CD14-positive monocyte (primary cell): Measurements from ENCODE around the gene POMT1. TPM values are rescaled to one million over a fixed set of nuclear protein-coding genes. Genes with fewer than 3 reads are reported as not detected.

Source experiments
- DNase-seq, 3 donors: peaks; one replicate each; pipeline ENCODE4 v3.0.0-alpha.2; 2011 to 2022
- H2AFZ ChIP-seq: 2 replicates; pipeline ENCODE4 v1.6.0; 2012; ENCODE audit warnings: mild to moderate bottlenecking, low read depth, low read length, inconsistent platforms; ENCODE audit not compliant: insufficient read depth, poor library complexity, severe bottlenecking
- H3K27ac ChIP-seq, 2 donors: 1 replicate in 1 of 2; 2 replicates in 1 of 2; pipeline ENCODE4 v1.5.1; 2012 to 2013; ENCODE audit warnings: low read length in 2 of 2, control low read depth in 1 of 2, inconsistent platforms in 1 of 2, low read depth in 1 of 2, mild to moderate bottlenecking in 1 of 2
- H3K27me3 ChIP-seq, 2 donors: one replicate each; pipeline versions ENCODE4 v1.6.0 to v1.6.1; 2011 to 2013; ENCODE audit warnings: low read length in 2 of 2; ENCODE audit not compliant: control insufficient read depth in 2 of 2, insufficient read depth in 2 of 2
- H3K36me3 ChIP-seq, 2 donors: replicated peaks in 1 of 2; 1 replicate in 1 of 2; 2 replicates in 1 of 2; pipeline versions ENCODE4 v1.5.1 to v1.6.1; 2012 to 2013; ENCODE audit warnings: low read length in 2 of 2, control low read depth in 1 of 2, inconsistent platforms in 1 of 2, mild to moderate bottlenecking in 1 of 2; ENCODE audit not compliant: insufficient read depth in 2 of 2, control insufficient read depth in 1 of 2
- H3K4me1 ChIP-seq, 2 donors: 1 replicate in 1 of 2; 2 replicates in 1 of 2; pipeline versions ENCODE4 v1.5.1 to v1.6.1; 2012 to 2013; ENCODE audit warnings: low read length in 2 of 2, control low read depth in 1 of 2, inconsistent platforms in 1 of 2, mild to moderate bottlenecking in 1 of 2, moderate library complexity in 1 of 2; ENCODE audit not compliant: insufficient read depth in 2 of 2, control insufficient read depth in 1 of 2
- H3K4me2 ChIP-seq: replicated peaks from 2 replicates; pipeline ENCODE3; 2012; ENCODE audit warnings: low read length, moderate library complexity, mild to moderate bottlenecking; ENCODE audit not compliant: poor library complexity, severe bottlenecking; ENCODE audit errors: extremely low read depth
- H3K4me3 ChIP-seq, 3 experiments: fragments of 200-600 bp in 1 of 3; sonication (generic) in 1 of 3; replicated peaks in 1 of 3; 1 replicate in 2 of 3; 2 replicates in 1 of 3; pipeline ENCODE4 v1.5.1; 2011 to 2013; ENCODE audit warnings: low read length in 3 of 3, mild to moderate bottlenecking in 3 of 3, control low read depth in 2 of 3, low read depth in 2 of 3, inconsistent platforms in 1 of 3, moderate library complexity in 1 of 3
- H3K79me2 ChIP-seq: 2 replicates; pipeline ENCODE4 v1.6.0; 2012; ENCODE audit warnings: mild to moderate bottlenecking, control low read depth, inconsistent platforms, low read length, moderate library complexity; ENCODE audit not compliant: insufficient read depth
- H3K9ac ChIP-seq: 2 replicates; pipeline ENCODE4 v1.6.0; 2017; ENCODE audit warnings: low read length, mild to moderate bottlenecking; ENCODE audit not compliant: insufficient read depth, poor library complexity, severe bottlenecking
- H3K9me3 ChIP-seq, 2 donors: replicated peaks in 1 of 2; 1 replicate in 1 of 2; 2 replicates in 1 of 2; pipeline versions ENCODE4 v1.5.1 to v1.6.1; 2012 to 2013; ENCODE audit warnings: low read length in 2 of 2, control low read depth in 1 of 2; ENCODE audit not compliant: control insufficient read depth in 1 of 2, insufficient read depth in 1 of 2
- H4K20me1 ChIP-seq: 2 replicates; pipeline ENCODE4 v1.6.0; 2012; ENCODE audit warnings: mild to moderate bottlenecking, low read length, control low read depth, moderate library complexity; ENCODE audit not compliant: insufficient read depth
- H3K27ac Mint-ChIP-seq, 7 donors: one replicate each; pipeline ENCODE4 v1.8.0; 2020; ENCODE audit warnings: mild to moderate bottlenecking in 7 of 7, mixed read lengths in 7 of 7, moderate library complexity in 6 of 7, inconsistent platforms in 2 of 7
- H3K27me3 Mint-ChIP-seq, 3 donors: one replicate each; pipeline ENCODE4 v1.8.0; 2021 to 2022; ENCODE audit warnings: low read depth in 3 of 3, mild to moderate bottlenecking in 3 of 3, mixed read lengths in 3 of 3, moderate library complexity in 3 of 3, inconsistent platforms in 1 of 3
- H3K36me3 Mint-ChIP-seq, 2 donors: one replicate each; pipeline ENCODE4 v1.8.0; 2020; ENCODE audit warnings: mixed read lengths in 2 of 2, inconsistent platforms in 1 of 2, mild to moderate bottlenecking in 1 of 2
- H3K4me1 Mint-ChIP-seq: one replicate; pipeline ENCODE4 v1.8.0; 2020; ENCODE audit warnings: mild to moderate bottlenecking, mixed read lengths
- H3K4me3 Mint-ChIP-seq, 2 donors: one replicate each; pipeline ENCODE4 v1.8.0; 2020; ENCODE audit warnings: mild to moderate bottlenecking in 2 of 2, mixed read lengths in 2 of 2, moderate library complexity in 1 of 2
- H3K9me3 Mint-ChIP-seq, 7 donors: one replicate each; pipeline ENCODE4 v1.8.0; 2020 to 2022; ENCODE audit warnings: mixed read lengths in 7 of 7, mild to moderate bottlenecking in 6 of 7, moderate library complexity in 6 of 7, inconsistent platforms in 2 of 7
- WGBS: methylation state at CpG from one replicate; pipeline ENCODE4 v1.1.5; 2013; ENCODE audit warnings: missing lambda C conversion rate; ENCODE audit not compliant: insufficient coverage; 5-methylcytosine and 5-hydroxymethylcytosine counted together
- intact Hi-C, 2 donors: fragments of 100-400 bp; cut with micrococcal nuclease; formaldehyde crosslinking; loops; one replicate each; pipeline versions ENCODE4 v1.15.0 to v1.15.1; 2023
- polyA plus RNA-seq, 3 donors: library from polyadenylated mRNA; depleted of rRNA in 1 of 3; unstranded in 2 of 3; stranded (reverse) in 1 of 3; fragments of 300-500 nt in 2 of 3; fragments of >200 nt in 1 of 3; fragmentation: Illumina TruSeq in 2 of 3; gene quantifications; 1 replicate in 2 of 3; 2 replicates in 1 of 3; pipeline ENCODE4 v1.2.3, GENCODE V29; 2012 to 2021
- TF ChIP-seq, protein P1 (sequence below): fragments of 200-600 bp; IDR thresholded peaks from one replicate; pipeline ENCODE4 v1.8.0; 2022; ENCODE audit warnings: antibody characterized with exemption, mild to moderate bottlenecking

Gene POMT1
- polyA plus RNA-seq, 3 donors, result 5.9 to 22.3 (median 7.5) TPM

DNA sequence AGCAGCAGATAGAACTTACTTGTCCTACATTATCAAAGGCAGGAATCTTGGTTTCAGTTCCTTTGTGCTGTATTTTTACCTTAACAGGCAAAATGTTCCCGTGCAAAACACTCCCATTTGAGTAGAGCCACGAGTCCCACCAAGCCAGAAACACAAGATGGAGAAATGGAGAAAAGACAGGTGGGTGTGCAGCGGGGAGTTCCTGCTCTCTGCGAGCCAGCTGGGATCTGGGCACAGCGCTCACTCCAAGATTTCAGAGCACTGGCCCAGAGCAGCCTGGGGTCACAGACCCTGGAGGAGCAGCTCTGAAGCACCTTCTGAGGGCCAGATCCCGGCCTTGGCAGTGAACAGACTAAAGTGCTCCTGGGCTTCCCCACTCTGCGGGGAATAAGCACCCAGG is 25.5 kb downstream of the POMT1 start:
- peaks cover 0 to 3% (median 2%) of the 10 kb centered on the region in 3 donors for H3K27me3 Mint-ChIP-seq
- H3K27ac ChIP-seq, result no peak overlapping the region
- H3K79me2 ChIP-seq, result peaks cover 12% of the 10 kb centered on the region
- 96% methylated on average over 5 of the region's 7 CpGs for WGBS
- H3K9ac ChIP-seq, result no peak overlapping the region
- peaks cover 13 to 18% of the 10 kb centered on the region in 2 donors for H3K4me1 ChIP-seq
- DNase-seq, result no peak
- no peaks in the 10 kb centered on the region for H3K9me3 Mint-ChIP-seq
- H3K4me1 Mint-ChIP-seq, result peaks cover 9% of the 10 kb centered on the region
- H3K9me3 ChIP-seq, result no peaks in the 10 kb centered on the region
- H3K36me3 Mint-ChIP-seq, result peaks cover 47 to 57% of the 10 kb centered on the region in 2 donors
- intact Hi-C loops, result no loop called here
- no peak overlapping the region for H2AFZ ChIP-seq
- H3K36me3 ChIP-seq, result peaks cover 54 to 67% of the 10 kb centered on the region in 2 donors
- peak overlapping the region in 3 of 7 donors; percentile 22 to 36 (median 32) for H3K27ac Mint-ChIP-seq
- no peak overlapping the region for H3K4me3 ChIP-seq
- TF ChIP-seq, protein P1, sequence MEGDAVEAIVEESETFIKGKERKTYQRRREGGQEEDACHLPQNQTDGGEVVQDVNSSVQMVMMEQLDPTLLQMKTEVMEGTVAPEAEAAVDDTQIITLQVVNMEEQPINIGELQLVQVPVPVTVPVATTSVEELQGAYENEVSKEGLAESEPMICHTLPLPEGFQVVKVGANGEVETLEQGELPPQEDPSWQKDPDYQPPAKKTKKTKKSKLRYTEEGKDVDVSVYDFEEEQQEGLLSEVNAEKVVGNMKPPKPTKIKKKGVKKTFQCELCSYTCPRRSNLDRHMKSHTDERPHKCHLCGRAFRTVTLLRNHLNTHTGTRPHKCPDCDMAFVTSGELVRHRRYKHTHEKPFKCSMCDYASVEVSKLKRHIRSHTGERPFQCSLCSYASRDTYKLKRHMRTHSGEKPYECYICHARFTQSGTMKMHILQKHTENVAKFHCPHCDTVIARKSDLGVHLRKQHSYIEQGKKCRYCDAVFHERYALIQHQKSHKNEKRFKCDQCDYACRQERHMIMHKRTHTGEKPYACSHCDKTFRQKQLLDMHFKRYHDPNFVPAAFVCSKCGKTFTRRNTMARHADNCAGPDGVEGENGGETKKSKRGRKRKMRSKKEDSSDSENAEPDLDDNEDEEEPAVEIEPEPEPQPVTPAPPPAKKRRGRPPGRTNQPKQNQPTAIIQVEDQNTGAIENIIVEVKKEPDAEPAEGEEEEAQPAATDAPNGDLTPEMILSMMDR, result no peak
- no peak overlapping the region for H3K4me2 ChIP-seq
- no peaks in the 10 kb centered on the region for H4K20me1 ChIP-seq
- H3K27me3 ChIP-seq, result no peaks in the 10 kb centered on the region
- no peak overlapping the region for H3K4me3 Mint-ChIP-seq

DNA sequence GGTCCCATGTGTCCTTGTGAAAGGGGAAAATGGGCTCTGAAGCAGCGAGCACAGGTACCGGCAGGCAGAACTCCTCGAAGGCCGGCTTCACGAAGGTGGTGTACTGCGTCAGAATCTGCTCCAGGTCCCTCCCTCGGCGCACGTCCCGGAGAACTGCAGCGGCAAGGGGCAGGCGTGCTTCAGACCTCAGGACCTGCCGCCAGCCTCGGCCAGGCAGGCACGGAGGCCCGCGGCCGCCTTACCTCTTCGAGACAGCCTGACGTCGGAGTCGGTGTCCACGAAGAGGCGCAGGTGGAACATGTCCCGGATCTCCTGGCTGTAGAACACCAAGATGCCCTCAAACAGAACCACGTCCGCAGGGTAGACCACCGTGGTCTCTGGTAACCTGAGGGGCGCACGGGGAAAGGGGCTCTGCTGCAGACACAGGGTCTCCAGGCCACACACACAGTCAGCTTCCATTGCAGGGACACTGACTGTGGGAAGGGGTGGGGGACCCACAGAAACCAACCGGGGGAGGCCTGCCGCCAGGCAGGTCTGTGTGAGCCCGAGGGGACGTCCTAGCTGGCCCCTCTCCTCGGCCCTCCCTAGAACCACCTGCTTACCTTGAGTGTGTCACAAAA is 26.3 kb downstream of the POMT1 start:
- peaks cover 43 to 55% of the 10 kb centered on the region in 2 donors for H3K36me3 Mint-ChIP-seq
- Histone ChIP-seq H3K9me3 (no peaks in the 10 kb centered on the region), H3K36me3 (peaks cover 48 to 59% of the 10 kb centered on the region in 2 donors), H3K4me3 (no peak overlapping the region), H4K20me1 (no peaks in the 10 kb centered on the region), H3K79me2 (peaks cover 12% of the 10 kb centered on the region), H3K27ac (no peak overlapping the region), H3K4me2 (no peak overlapping the region), H3K4me1 (peaks cover 13 to 18% of the 10 kb centered on the region in 2 donors), H3K27me3 (no peaks in the 10 kb centered on the region), H3K9ac (no peak overlapping the region), H2AFZ (no peak overlapping the region)
- 98% methylated on average over 27 of the region's 35 CpGs for WGBS
- H3K9me3 Mint-ChIP-seq, result no peaks in the 10 kb centered on the region
- intact Hi-C loops, result no loop called here
- DNase-seq, result no peak
- peaks cover 9% of the 10 kb centered on the region for H3K4me1 Mint-ChIP-seq
- H3K27me3 Mint-ChIP-seq, result peaks cover under 1 to 2% (median 2%) of the 10 kb centered on the region in 3 donors
- H3K4me3 Mint-ChIP-seq, result no peak overlapping the region
- TF ChIP-seq, protein P1, result no peak
- H3K27ac Mint-ChIP-seq, result no peak overlapping the region
